Endodermal cell (in vitro differentiated cells): Measurements from ENCODE around the gene CTBP1. TPM values are rescaled to one million over a fixed set of nuclear protein-coding genes. Genes with fewer than 3 reads are reported as not detected.

Source experiments
- DNase-seq: peaks from one replicate; pipeline ENCODE4 v3.0.0-alpha.2; 2017
- H3K27ac ChIP-seq: 2 replicates; pipeline ENCODE4 v1.5.1; 2013; ENCODE audit warnings: mild to moderate bottlenecking, low read depth, low read length, moderate library complexity
- H3K27me3 ChIP-seq: 2 replicates; pipeline ENCODE4 v1.6.1; 2013; ENCODE audit warnings: mild to moderate bottlenecking, low read length, moderate library complexity; ENCODE audit not compliant: insufficient read depth, control insufficient read depth, poor library complexity, severe bottlenecking
- H3K36me3 ChIP-seq: 2 replicates; pipeline ENCODE4 v1.7.0; 2013; ENCODE audit warnings: mild to moderate bottlenecking, low read length, moderate library complexity; ENCODE audit not compliant: control insufficient read depth, insufficient read depth
- H3K4me1 ChIP-seq: one replicate; pipeline ENCODE4 v1.7.0; 2013; ENCODE audit warnings: low read length; ENCODE audit not compliant: control insufficient read depth, insufficient read depth
- H3K4me3 ChIP-seq: 2 replicates; pipeline ENCODE4 v1.5.1; 2013; ENCODE audit warnings: mild to moderate bottlenecking, low read length, moderate library complexity
- H3K9ac ChIP-seq: 2 replicates; pipeline ENCODE4 v1.6.1; 2013; ENCODE audit warnings: mild to moderate bottlenecking, low read length, moderate library complexity; ENCODE audit not compliant: poor library complexity, severe bottlenecking; ENCODE audit errors: extremely low read depth
- H3K9me3 ChIP-seq: 2 replicates; pipeline ENCODE4 v1.6.1; 2013; ENCODE audit warnings: mild to moderate bottlenecking, low read length, moderate library complexity; ENCODE audit not compliant: control insufficient read depth
- H3K27ac Mint-ChIP-seq: 2 replicates; pipeline ENCODE4 v1.8.0; 2020; ENCODE audit warnings: mixed read lengths
- H3K27me3 Mint-ChIP-seq: 2 replicates; pipeline ENCODE4 v1.8.0; 2021; ENCODE audit warnings: mild to moderate bottlenecking, mixed read lengths; ENCODE audit not compliant: insufficient read depth
- H3K36me3 Mint-ChIP-seq: 2 replicates; pipeline ENCODE4 v1.8.0; 2020; ENCODE audit warnings: low read depth, mixed read lengths
- H3K4me1 Mint-ChIP-seq: 2 replicates; pipeline ENCODE4 v1.8.0; 2020; ENCODE audit warnings: mixed read lengths
- H3K4me3 Mint-ChIP-seq: 2 replicates; pipeline ENCODE4 v1.8.0; 2020; ENCODE audit warnings: mild to moderate bottlenecking, moderate library complexity, mixed read lengths
- H3K9me3 Mint-ChIP-seq: 2 replicates; pipeline ENCODE4 v1.8.0; 2020; ENCODE audit warnings: mild to moderate bottlenecking, mixed read lengths
- CTCF ChIP-seq: fragments of 200-600 bp; sonication (generic); conservative IDR thresholded peaks from 2 replicates; pipeline ENCODE4 v1.5.0; 2021; ENCODE audit warnings: antibody characterized with exemption, mild to moderate bottlenecking
- WGBS, 2 experiments: methylation state at CpG; one replicate each; pipeline versions ENCODE4 v1.1.5 to v1.1.7; 2013; ENCODE audit warnings: missing lambda C conversion rate in 2 of 2, mixed read lengths in 1 of 2; ENCODE audit not compliant: insufficient coverage in 1 of 2, insufficient read length in 1 of 2; 5-methylcytosine and 5-hydroxymethylcytosine counted together
- total RNA-seq, 2 donors: library from RNA; stranded (reverse); fragmentation: NEBNext Ultra II Directional in 1 of 2; extraction: Animal tissue kit (Norgen Biotek cat#: 25700) in 1 of 2; gene quantifications; 2 replicates in 1 of 2; 3 replicates in 1 of 2; pipeline ENCODE4 v1.2.1, GENCODE V29; 2021

Gene CTBP1
- total RNA-seq, 2 donors from 2014 or later: 181 to 189 TPM

GRCh38 chr4:1210241-1210841 is 38.6 kb downstream of the CTBP1 start:
- Mint-ChIP-seq H3K4me1 (no peaks in the 10 kb centered on the region), H3K9me3 (no peaks in the 10 kb centered on the region), H3K4me3 (no peak overlapping the region), H3K27ac (no peak overlapping the region), H3K27me3 (no peaks in the 10 kb centered on the region), H3K36me3 (peaks cover 10% of the 10 kb centered on the region)
- no peaks in the 10 kb centered on the region for H3K4me1 ChIP-seq
- no peak overlapping the region for H3K4me3 ChIP-seq
- WGBS, 2 experiments: 94 to 96% methylated on average over 16 to 22 of the region's 22 CpGs
- H3K9ac ChIP-seq: no peak overlapping the region
- H3K27ac ChIP-seq: peak overlapping the region; percentile 89
- no peaks in the 10 kb centered on the region for H3K9me3 ChIP-seq
- no peaks in the 10 kb centered on the region for H3K27me3 ChIP-seq
- DNase-seq: no peak
- no peaks in the 10 kb centered on the region for H3K36me3 ChIP-seq
- TF ChIP-seq CTCF: no peak

- Histone ChIP-seq H3K9me3 (no peaks in the 10 kb centered on the region), H3K9ac (no peak overlapping the region), H3K27me3 (no peaks in the 10 kb centered on the region), H3K36me3 (no peaks in the 10 kb centered on the region), H3K27ac (peak overlapping the region; percentile 89), H3K4me1 (no peaks in the 10 kb centered on the region), H3K4me3 (no peak overlapping the region)
- TF ChIP-seq CTCF: no peak
- Mint-ChIP-seq H3K4me1 (no peaks in the 10 kb centered on the region), H3K27me3 (no peaks in the 10 kb centered on the region), H3K4me3 (no peak overlapping the region), H3K9me3 (no peaks in the 10 kb centered on the region), H3K27ac (no peak overlapping the region), H3K36me3 (peaks cover 7% of the 10 kb centered on the region)
- DNase-seq: no peak
- WGBS, 2 experiments: 81 to 88% methylated on average over 8 to 11 of the region's 11 CpGs
Observed at GRCh38 chr4:1209821-1210220, 39.1 kb downstream of the CTBP1 start.

GRCh38 chr4:1208970-1209704 is 39.8 kb downstream of the CTBP1 start:
- no peak for TF ChIP-seq CTCF
- Mint-ChIP-seq H3K4me3 (no peak overlapping the region), H3K36me3 (peaks cover 7% of the 10 kb centered on the region), H3K27me3 (no peaks in the 10 kb centered on the region), H3K27ac (peak overlapping the region; percentile 8), H3K4me1 (no peaks in the 10 kb centered on the region), H3K9me3 (no peaks in the 10 kb centered on the region)
- Histone ChIP-seq H3K4me1 (no peaks in the 10 kb centered on the region), H3K9ac (no peak overlapping the region), H3K9me3 (no peaks in the 10 kb centered on the region), H3K4me3 (no peak overlapping the region), H3K27me3 (no peaks in the 10 kb centered on the region), H3K36me3 (no peaks in the 10 kb centered on the region), H3K27ac (peak overlapping the region; percentile 89)
- 94 to 95% methylated on average over 24 to 31 of the region's 31 CpGs for WGBS, 2 experiments
- DNase-seq: no peak
